HFFc6 (cell line): ENCODE results near the gene POLG. TPM values are rescaled to one million over a fixed set of nuclear protein-coding genes. Genes with fewer than 3 reads are reported as not detected.

Source experiments
- DNase-seq: peaks from one replicate; pipeline ENCODE4 v3.0.0-alpha.2; 2018
- H3K27ac Mint-ChIP-seq: 2 replicates; pipeline ENCODE4 v1.8.0; 2020; ENCODE audit warnings: mild to moderate bottlenecking, mixed read lengths
- H3K27me3 Mint-ChIP-seq: 2 replicates; pipeline ENCODE4 v1.8.0; 2021; ENCODE audit warnings: mild to moderate bottlenecking, moderate library complexity, mixed read lengths; ENCODE audit not compliant: insufficient read depth
- H3K36me3 Mint-ChIP-seq: 2 replicates; pipeline ENCODE4 v1.8.0; 2021; ENCODE audit warnings: low read depth, mixed read lengths
- H3K4me1 Mint-ChIP-seq: 2 replicates; pipeline ENCODE4 v1.8.0; 2020; ENCODE audit warnings: low read depth, mixed read lengths
- H3K4me3 Mint-ChIP-seq: 2 replicates; pipeline ENCODE4 v1.8.0; 2020; ENCODE audit warnings: mild to moderate bottlenecking, moderate library complexity, mixed read lengths
- H3K9me3 Mint-ChIP-seq: 2 replicates; pipeline ENCODE4 v1.8.0; 2020; ENCODE audit warnings: mild to moderate bottlenecking, mixed read lengths
- total RNA-seq, 6 experiments: library from RNA; stranded (reverse); fragmentation: NEBNext Ultra II Directional; extraction: Animal tissue kit (Norgen Biotek cat#: 25700); gene quantifications; 2 replicates in 1 of 6; 3 replicates in 5 of 6; pipeline ENCODE4 v1.2.3, GENCODE V29; 2021
- TF ChIP-seq, protein P1 (sequence below): fragments of 200-600 bp; sonication (generic); IDR thresholded peaks from 2 replicates; pipeline ENCODE4 v1.5.0; 2021; ENCODE audit warnings: antibody characterized with exemption, mild to moderate bottlenecking

Gene POLG
- total RNA-seq, 6 experiments from 2014 or later, result 33.1 to 48.3 (median 35.2) TPM

DNA sequence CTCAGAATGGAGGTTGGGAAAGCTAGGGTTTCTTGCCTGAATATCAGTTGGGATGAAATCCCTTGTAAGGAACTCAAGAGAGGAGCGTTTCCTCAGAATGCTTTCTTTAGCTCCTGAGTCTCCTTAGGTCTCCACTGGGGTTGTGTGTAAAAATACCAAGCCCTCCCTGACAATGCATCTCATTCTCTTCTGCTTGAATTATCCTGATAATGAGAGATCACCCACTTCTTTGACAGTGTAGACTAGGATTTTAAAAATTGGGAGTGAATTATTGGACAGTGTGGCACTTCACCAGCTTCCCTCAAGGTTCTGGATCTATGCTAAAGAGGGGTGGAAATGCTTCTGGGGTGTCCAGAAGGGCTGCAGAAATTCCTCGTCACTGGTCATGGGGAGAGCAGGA is 41.8 kb upstream of the POLG start:
- no peak overlapping the region for H3K27ac Mint-ChIP-seq
- no peaks in the 10 kb centered on the region for H3K9me3 Mint-ChIP-seq
- no peaks in the 10 kb centered on the region for H3K4me1 Mint-ChIP-seq
- TF ChIP-seq, protein P1, sequence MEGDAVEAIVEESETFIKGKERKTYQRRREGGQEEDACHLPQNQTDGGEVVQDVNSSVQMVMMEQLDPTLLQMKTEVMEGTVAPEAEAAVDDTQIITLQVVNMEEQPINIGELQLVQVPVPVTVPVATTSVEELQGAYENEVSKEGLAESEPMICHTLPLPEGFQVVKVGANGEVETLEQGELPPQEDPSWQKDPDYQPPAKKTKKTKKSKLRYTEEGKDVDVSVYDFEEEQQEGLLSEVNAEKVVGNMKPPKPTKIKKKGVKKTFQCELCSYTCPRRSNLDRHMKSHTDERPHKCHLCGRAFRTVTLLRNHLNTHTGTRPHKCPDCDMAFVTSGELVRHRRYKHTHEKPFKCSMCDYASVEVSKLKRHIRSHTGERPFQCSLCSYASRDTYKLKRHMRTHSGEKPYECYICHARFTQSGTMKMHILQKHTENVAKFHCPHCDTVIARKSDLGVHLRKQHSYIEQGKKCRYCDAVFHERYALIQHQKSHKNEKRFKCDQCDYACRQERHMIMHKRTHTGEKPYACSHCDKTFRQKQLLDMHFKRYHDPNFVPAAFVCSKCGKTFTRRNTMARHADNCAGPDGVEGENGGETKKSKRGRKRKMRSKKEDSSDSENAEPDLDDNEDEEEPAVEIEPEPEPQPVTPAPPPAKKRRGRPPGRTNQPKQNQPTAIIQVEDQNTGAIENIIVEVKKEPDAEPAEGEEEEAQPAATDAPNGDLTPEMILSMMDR, result no peak
- H3K27me3 Mint-ChIP-seq, result peaks cover 70% of the 10 kb centered on the region
- no peaks in the 10 kb centered on the region for H3K36me3 Mint-ChIP-seq
- no peak for DNase-seq
- H3K4me3 Mint-ChIP-seq, result no peak overlapping the region

DNA sequence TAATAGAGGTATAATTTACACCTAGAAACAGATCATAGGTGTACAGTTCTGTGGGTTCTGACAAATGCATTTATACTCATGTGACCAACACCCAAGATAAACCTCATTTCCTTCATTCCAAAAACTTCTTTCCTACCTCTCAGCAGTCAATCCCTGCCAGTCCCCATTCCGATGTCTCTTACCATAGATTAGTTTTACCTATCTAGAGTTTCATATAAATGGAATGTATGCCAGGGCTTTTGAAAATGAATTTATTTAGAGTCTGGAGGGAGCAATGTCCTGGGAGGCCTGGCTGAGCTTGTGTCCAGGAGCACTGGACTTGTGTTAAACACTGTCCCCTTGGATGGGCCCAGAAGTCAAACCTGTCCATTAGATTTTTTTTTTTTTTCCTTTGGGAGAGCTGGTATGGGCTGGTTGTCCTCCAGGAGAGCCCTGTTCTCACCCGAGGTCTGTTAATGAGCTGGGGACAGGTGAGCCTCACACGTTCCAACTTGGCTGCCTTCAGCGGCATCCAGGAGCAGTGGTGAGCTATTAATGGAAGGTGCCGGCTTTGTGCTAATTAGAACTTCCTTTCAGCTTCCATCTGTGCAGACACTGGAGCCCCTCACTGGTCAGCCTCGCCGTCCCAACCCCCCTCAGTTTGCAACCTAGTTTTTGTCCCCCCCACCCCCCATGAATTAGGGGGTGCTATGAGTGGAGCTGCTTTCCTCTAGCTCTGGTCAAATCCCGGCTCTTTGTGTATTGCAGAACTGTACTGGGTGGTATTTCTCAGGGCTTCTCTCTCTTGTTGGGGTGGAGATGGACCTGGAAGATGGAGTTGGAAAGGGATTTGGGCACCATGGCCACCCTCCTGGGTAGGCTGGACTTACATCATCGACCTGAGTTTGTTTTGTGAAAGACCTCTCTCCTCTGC is 40.7 kb upstream of the POLG start:
- Mint-ChIP-seq H3K9me3 (no peaks in the 10 kb centered on the region), H3K36me3 (no peaks in the 10 kb centered on the region), H3K27me3 (peaks cover 77% of the 10 kb centered on the region), H3K4me1 (no peaks in the 10 kb centered on the region), H3K27ac (no peak overlapping the region), H3K4me3 (no peak overlapping the region)
- no peak for DNase-seq
- TF ChIP-seq, protein P1, result no peak

DNA sequence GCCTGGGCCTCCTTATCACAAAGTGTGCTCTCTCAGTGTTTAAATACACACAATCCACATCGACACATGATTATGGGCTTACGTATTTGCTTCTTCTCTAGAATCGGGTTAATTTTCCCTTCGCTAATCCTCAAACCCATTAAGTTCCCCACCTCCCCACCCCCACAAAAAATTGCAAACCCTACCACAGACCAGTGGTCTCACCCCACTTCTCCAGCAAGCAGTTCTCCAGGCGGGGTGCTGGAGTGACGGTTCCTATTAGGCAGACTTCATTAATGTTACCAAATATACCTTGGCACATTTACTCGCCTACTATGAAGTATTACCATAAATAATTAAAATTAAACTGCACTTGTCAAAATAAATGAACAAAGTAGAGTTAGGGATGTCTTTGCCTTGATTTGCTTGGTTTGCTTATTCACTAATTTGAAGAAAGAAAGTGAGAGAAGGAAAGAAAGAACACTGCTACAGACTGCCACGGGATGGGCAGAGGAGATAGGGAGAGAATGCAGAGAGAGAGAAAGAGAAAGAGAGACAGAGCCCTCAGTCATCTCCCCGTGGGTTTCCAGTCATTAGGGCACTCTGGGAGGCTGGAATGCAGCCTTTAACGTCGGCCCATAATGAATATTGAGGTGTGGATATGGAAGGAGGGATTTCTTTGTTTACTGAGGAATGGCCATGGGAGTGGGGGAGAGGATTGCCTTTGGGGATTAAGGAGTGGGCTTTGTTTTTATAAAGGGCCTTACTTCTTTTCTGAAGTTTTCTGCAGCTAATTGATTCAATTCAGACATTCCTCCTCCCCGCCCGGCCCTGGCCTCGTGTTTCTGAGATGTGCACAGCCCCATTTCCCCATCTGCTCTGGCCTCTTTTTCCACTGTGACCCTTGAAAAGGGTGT is 39.7 kb upstream of the POLG start:
- Mint-ChIP-seq H3K36me3 (no peaks in the 10 kb centered on the region), H3K4me3 (no peak overlapping the region), H3K27me3 (peaks cover 79% of the 10 kb centered on the region), H3K9me3 (no peaks in the 10 kb centered on the region), H3K27ac (no peak overlapping the region), H3K4me1 (no peaks in the 10 kb centered on the region)
- no peak for DNase-seq
- TF ChIP-seq, protein P1, result no peak

DNA sequence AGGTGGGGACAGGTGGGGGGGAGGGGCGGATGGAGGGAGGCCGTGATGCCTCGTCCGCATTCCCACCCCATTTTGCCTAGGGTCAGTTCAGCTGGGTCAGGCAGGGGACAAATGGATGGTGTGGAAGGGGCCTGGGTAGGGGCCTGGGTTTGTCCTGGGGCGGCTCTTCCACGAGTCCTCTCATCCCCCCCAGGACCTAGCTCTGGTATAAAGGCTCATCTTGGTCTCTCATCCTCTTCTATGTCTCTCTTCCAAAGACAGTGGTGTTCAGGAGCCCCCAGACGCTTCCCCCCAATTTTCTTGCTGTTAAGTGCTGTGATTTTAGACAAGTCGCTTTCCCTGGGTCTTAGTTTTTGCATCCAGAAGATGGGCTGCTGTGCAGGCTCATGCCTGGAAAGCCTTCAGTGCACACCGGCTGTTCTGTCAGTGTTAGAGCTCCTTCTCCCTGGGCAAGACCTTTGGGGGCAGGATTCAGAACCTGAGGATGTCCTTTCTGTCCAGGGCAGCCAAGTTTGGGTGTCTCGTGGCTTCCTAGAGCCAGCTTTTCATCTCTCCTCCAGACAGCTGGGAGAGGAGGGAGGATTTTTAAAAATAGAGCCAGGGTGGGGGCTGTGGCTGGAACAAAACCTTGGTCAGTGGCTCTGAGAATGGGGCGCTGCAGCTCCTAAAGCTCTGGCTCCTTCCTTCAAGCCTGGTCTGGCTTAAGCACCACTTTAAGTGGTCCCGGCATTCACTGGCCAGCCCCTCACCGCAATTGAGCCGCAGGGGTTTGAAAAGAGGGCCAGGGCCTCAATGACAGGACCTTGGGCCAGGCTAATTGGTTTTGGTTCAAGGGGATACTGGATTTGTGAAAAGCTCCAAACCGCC is 37.7 kb upstream of the POLG start:
- H3K36me3 Mint-ChIP-seq, result no peaks in the 10 kb centered on the region
- H3K4me3 Mint-ChIP-seq, result no peak overlapping the region
- no peak overlapping the region for H3K27ac Mint-ChIP-seq
- no peaks in the 10 kb centered on the region for H3K9me3 Mint-ChIP-seq
- TF ChIP-seq, protein P1, result no peak
- DNase-seq, result no peak
- H3K4me1 Mint-ChIP-seq, result no peaks in the 10 kb centered on the region
- H3K27me3 Mint-ChIP-seq, result peaks cover 76% of the 10 kb centered on the region
